Activated CD4-positive, alpha-beta T cell treated with anti-CD3 and anti-CD28 coated beads for 1 hour (primary cell): ENCODE data around the gene SMIM5.
A peak's percentile ranks its signal among the peaks of the same experiment; 100 is the strongest.

Experiments
- DNase-seq: peaks from one replicate; pipeline ENCODE4 v3.0.0-alpha.2; 2020

The SMIM5 gene

GRCh38 chr17:75642182-75642783 lies 9.0 kb downstream of the SMIM5 start:
- DNase-seq = no peak

GRCh38 chr17:75642784-75643642 lies 9.8 kb downstream of the SMIM5 start:
- no peak for DNase-seq

GRCh38 chr17:75643643-75644017 lies 10.4 kb downstream of the SMIM5 start:
- no peak for DNase-seq

- DNase-seq = no peak
Observed at GRCh38 chr17:75645501-75645888, 12.3 kb downstream of the SMIM5 start.

- no peak for DNase-seq
Observed at GRCh38 chr17:75645889-75646637, 12.8 kb downstream of the SMIM5 start.

- no peak for DNase-seq
Observed at GRCh38 chr17:75646638-75646992, 13.4 kb downstream of the SMIM5 start.

GRCh38 chr17:75647061-75647460 lies 13.8 kb downstream of the SMIM5 start:
- DNase-seq = no peak

- no peak for DNase-seq
Observed at GRCh38 chr17:75647921-75648320, 14.7 kb downstream of the SMIM5 start.

GRCh38 chr17:75649687-75650086 lies 16.5 kb downstream of the SMIM5 start:
- DNase-seq = no peak

GRCh38 chr17:75650874-75651273 lies 17.6 kb downstream of the SMIM5 start:
- DNase-seq = no peak

GRCh38 chr17:75652341-75652740 lies 19.1 kb downstream of the SMIM5 start:
- DNase-seq = no peak

- no peak for DNase-seq
Observed at GRCh38 chr17:75652934-75653549, 19.8 kb downstream of the SMIM5 start.

- DNase-seq = no peak
Observed at GRCh38 chr17:75654176-75654575, 20.9 kb downstream of the SMIM5 start.

GRCh38 chr17:75658237-75658636 lies 25.0 kb downstream of the SMIM5 start:
- DNase-seq = no peak

- DNase-seq = no peak
Observed at GRCh38 chr17:75661531-75661930, 28.3 kb downstream of the SMIM5 start.

- no peak for DNase-seq
Observed at GRCh38 chr17:75662511-75662910, 29.3 kb downstream of the SMIM5 start.

GRCh38 chr17:75664099-75664549 lies 30.9 kb downstream of the SMIM5 start:
- no peak for DNase-seq

- DNase-seq = no peak
Observed at GRCh38 chr17:75665981-75666380, 32.7 kb downstream of the SMIM5 start.

- DNase-seq = peak; percentile 97
Observed at GRCh38 chr17:75666959-75667790, 33.9 kb downstream of the SMIM5 start, which contains the start of the genes RECQL5 and SAP30BP. RECQL5 (minus strand) TSS chr17:75667154; CDS start chr17:75666557, 597 bp downstream. SAP30BP (plus strand) TSS chr17:75667338; CDS start chr17:75667373, 35 bp downstream.

- no peak for DNase-seq
Observed at GRCh38 chr17:75667825-75668224, 34.6 kb downstream of the SMIM5 start.

- DNase-seq = no peak
Observed at GRCh38 chr17:75668489-75668888, 35.3 kb downstream of the SMIM5 start.

- DNase-seq = no peak
Observed at GRCh38 chr17:75670868-75671267, 37.6 kb downstream of the SMIM5 start.
